CD4-positive, alpha-beta T cell treated with Interferon gamma for 1 hour (primary cell): ENCODE measurements around the gene USP28.

ENCODE experiments used
- DNase-seq: peaks from one replicate; pipeline ENCODE4 v3.0.0-alpha.2; 2020

Gene USP28

GRCh38 chr11:113876798-113877669, 1.7 kb upstream of the USP28 start:
- no peak for DNase-seq

GRCh38 chr11:113876074-113876797, 864 bp upstream of the USP28 start:
- no peak for DNase-seq

DNA sequence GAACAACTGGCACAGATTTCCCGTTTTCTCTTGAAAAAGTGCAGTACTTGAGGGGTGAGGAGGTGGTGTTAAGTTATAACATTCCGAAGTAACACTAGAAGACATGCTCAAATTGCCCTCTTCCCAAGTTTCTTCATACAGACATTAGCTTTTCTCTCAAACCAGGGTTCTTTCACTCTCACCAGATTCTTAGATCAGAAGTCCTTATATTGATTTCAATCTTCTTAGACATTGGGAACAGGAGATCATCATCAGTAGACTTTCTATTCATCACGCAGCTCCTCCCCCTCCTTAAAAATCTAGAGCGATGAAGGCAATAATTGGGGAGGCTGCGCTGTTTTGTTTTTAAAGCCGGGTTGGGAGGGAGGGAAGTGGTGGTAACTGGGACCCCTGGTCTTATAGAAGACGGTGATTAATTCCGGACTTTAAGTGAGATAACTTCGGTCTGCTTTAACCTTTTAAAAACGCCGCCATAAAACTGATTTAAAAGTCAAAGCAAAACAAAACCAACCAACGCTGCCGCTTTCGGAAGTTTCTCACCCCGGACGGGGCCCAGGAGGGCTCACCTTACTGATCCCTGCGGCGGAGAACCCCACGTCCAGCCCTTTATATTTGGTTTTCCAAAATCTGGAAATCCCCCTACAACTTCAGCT, 665 bp downstream of the USP28 start:
- no peak for DNase-seq

DNA sequence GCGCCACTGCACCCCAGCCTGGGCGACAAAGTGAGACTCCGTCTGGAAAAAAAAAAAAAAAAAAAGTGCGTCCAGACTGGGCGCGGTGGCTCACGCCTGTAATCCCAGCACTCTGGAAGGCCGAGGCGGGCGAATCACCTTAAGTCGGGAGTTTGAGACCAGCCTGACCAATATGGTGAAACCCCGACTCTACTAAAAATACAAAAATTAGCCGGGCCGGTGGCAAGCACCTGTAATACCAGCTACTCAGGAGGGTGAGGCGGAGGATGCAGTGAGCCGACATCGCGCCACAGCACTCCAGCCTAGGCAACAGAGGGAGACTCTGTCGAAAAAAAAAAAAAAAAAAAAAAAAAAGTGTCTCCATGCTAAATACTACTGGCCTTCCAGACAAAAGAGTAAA, 1.3 kb downstream of the USP28 start:
- DNase-seq = no peak

DNA sequence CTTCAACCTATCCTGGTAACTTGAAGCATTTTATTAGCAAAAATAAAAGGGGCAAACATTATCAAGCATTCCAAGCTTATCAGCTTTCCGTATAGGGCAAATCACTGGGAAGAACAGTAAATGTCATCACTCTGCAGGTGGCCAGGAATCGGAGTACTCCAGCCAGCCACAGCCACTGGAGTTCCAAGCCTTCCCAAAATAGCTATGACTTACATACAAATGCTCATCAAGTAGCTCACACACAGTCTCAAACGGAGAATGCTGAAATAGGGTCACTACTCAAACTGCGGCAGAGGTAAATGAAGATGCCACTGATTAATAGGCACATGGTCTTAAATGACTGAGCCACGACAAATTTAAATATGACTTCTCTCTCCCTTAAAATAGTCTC, 2.1 kb downstream of the USP28 start:
- DNase-seq = no peak

DNA sequence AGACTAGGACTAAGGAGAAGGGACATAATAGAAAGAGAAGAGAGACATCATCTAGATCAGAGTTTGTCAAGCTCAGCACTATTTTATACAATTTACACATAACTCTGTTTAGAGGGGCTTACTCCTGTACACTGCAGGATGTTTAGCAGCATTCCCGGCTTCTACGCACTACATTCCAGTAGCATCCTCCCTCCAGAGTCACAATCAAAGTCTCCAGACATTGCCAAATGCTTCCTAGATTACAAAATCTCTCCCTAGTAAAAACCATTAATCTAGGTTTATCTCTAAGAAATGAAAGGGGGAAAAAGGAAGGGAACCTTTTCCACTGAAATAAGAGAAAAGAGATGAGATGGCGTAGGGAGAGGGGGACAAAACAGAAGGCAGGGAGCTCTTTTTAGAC, 4.0 kb downstream of the USP28 start:
- DNase-seq = no peak

GRCh38 chr11:113867843-113868503, 7.4 kb downstream of the USP28 start:
- DNase-seq = no peak

DNA sequence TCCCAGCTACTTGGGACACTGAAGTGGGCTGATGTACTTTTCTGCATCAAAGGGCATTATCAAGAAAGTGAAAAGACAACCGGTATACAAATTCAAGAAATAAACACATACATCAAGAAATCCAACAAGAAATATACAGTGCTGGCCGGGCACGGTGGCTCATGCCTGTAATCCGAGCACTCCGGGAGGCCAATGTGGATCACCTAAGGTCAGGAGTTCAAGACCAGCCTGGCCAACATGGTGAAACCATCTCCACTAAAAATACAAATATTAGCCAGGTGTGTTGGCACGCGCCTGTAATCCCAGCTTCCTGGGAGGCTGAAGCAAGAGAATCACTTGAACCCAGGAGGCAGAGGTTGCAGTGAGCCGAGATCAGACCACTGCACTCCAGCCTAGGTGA, 9.5 kb downstream of the USP28 start:
- DNase-seq = no peak

DNA sequence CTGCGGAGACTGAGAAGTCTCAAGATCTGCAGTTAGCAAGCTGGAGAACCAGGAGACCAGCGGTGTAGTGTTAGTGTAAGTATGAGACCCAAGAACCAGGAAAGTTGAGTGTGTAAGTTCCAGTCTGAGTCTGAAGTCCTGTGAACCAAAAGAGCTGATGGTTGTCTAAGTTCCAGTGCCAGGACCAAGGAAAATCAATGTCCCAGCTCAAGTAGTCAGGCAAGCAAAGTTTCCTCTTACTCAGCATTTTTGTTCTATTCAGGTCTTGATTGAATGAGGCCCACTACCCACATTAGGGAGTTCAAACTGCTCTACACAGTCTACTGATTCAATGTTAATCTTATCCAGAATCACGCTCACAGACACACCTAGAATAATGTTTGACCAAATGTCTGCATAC, 11.0 kb downstream of the USP28 start:
- DNase-seq = no peak

GRCh38 chr11:113862435-113862834, 12.9 kb downstream of the USP28 start:
- no peak for DNase-seq

DNA sequence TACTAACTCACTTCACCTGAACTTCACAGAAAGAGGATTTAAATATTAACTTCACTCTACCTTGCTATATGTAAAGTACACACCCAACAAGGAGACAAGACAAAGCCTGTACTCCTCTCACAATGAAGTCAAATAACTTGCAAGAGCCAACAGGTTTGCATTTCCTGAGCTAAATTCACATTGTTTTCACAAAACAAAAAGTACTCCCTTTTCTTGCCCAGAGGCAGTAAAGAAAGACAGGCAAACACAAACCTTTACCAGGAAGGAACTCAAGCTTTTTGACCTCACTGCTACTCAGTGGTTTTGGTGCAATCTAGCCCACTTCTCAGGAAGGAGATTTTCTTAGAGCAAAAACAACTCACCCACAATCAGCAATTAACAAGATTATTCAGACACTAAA, 15.7 kb downstream of the USP28 start:
- DNase-seq = no peak

DNA sequence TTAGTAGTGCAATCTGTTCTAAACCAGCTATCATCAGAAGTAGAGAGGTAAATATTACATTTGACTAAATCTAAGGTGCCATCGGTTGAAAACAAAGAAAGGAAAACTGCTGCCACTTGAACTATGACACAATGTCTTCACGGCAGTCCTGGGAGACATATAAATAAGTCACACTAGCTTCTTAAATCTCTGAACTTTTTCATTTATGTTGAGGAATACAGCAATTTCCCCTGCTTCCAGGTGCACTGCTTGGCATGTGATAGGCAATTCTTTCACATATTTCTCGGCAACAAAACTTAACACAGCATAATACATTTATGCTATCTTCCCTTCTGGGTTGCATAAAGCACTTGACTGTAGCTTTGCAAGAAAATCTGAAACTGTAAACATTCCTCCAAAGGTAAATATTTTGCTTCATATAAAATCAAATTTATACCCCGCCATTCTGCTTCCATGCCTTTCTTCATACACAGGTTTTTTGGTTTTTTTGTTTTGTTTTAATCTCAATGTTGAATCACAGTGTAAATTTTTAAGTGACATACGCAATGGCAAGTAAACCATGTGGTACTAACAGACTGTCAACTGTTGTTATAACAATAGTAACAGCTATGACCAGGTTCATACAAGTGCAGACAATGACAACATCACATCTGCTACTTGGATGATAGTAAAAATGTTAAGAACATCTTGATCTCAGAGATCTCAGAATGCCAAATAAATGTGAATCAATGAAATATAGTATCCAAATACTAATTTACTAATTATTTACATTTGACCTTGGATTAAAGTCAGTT, 18.2 kb downstream of the USP28 start:
- DNase-seq = no peak

DNA sequence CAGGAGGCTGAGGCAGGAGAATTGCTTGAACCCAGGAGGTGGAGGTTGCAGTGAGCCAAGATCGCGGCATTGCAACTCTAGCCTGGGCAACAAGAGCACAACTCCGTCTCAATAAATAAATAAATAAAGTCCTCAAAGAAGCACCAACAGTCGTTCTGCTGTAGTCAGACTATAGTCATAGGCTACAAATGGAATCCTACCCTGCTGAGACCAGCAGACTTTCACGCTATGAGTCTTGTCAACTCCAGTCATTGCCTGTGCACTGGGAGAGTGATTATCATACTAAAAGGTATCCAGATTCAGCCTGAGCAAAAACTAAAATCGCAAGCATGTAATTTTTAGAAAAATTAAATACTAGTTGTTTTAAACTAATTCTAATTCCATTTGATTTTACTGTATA, 19.6 kb downstream of the USP28 start:
- no peak for DNase-seq

DNA sequence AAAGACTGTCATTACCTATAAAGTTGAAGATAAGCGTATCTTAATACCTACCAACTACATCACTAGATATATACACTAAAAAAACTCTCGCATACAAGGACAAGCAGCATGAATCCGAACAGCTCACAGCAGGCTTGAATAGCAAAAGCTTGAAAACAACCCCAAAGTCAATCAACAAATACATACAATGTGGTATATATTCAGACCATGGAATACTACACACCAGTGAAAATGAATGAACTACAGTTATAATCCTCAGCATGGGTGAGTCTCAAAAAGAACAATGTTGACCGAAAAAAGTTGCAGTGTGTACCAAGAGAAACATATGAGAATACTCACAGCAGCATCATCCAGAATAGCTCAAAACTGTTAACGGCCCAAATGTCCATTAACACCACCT, 25.2 kb downstream of the USP28 start:
- DNase-seq = no peak

GRCh38 chr11:113849713-113850112, 25.7 kb downstream of the USP28 start:
- DNase-seq = no peak

GRCh38 chr11:113847580-113847979, 27.8 kb downstream of the USP28 start:
- no peak for DNase-seq

- DNase-seq = no peak
Observed at GRCh38 chr11:113847111-113847510, 28.3 kb downstream of the USP28 start.

DNA sequence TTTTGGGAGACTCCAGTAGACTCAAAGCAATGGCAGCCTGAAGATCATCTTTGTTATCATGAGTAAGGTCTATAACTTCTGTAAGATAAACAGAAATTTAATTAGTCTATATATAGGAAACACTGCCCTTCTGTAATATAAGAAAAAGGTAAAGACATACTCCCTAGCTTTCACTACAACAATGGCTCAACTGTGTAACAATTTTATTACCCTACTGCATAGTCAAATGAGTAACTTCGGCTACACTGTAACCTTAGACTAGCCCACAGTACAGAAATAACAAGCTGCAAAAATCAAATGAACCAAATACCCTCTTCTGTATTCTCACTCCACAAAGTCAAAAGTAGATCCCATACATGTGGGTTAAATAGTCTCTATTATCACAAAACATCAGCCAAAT, 33.7 kb downstream of the USP28 start:
- DNase-seq = no peak

- no peak for DNase-seq
Observed at GRCh38 chr11:113840932-113841664, 34.3 kb downstream of the USP28 start.

DNA sequence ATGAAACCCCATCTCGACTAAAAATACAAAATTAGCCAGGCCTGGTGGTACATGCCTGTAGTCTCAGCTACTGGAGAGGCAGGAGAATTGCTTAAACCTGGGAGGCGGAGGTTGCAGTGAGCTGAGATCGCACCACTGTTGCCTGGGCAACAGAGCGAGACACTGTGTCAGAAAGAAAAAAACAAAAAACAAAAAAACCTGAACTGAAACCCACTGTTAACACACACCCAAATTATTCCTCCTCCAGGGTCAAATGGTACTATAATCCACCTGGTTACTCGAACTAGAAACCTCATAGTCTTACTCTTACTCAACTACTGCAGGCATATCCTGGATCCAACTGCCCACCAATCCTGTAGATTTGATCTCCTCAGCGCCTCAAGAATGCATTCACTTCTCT, 35.5 kb downstream of the USP28 start:
- peak; percentile 73 for DNase-seq

- DNase-seq = no peak
Observed at GRCh38 chr11:113838005-113838404, 37.4 kb downstream of the USP28 start.

- no peak for DNase-seq
Observed at GRCh38 chr11:113835306-113835705, 40.1 kb downstream of the USP28 start.
